ENCODE data around the gene NEGR1. TPM values are rescaled to one million over a fixed set of nuclear protein-coding genes. Genes with fewer than 3 reads are reported as not detected.

The NEGR1 gene
- total and polyA plus RNA-seq, 9 of the 15 experiments (the other 6 are each of a cell fraction or from before 2014, with no cell fraction given): not detected

GRCh38 chr1:71428029-71428428, 854.3 kb downstream of the NEGR1 start (continued):
- TF ChIP-seq UBTF (IDR thresholded peaks at IDR 0.05; ENCODE audit: borderline replicate concordance in 1 of 2, low read depth in 2 of 2, low read length in 2 of 2) (no peak), ZNF41 (CRISPR knock-in tag; conservative IDR thresholded peaks at IDR 0.05) (no peak), ZNF764 (CRISPR knock-in tag; IDR thresholded peaks at IDR 0.05; ENCODE audit: low read depth) (no peak), NCOR1 (IDR thresholded peaks at IDR 0.05) (no peak), TBL1XR1 (IDR thresholded peaks at IDR 0.05; ENCODE audit: low read length in 2 of 2) (no peak), GATAD2A (IDR thresholded peaks at IDR 0.05) (no peak)
- TF ChIP-seq, protein P1, sequence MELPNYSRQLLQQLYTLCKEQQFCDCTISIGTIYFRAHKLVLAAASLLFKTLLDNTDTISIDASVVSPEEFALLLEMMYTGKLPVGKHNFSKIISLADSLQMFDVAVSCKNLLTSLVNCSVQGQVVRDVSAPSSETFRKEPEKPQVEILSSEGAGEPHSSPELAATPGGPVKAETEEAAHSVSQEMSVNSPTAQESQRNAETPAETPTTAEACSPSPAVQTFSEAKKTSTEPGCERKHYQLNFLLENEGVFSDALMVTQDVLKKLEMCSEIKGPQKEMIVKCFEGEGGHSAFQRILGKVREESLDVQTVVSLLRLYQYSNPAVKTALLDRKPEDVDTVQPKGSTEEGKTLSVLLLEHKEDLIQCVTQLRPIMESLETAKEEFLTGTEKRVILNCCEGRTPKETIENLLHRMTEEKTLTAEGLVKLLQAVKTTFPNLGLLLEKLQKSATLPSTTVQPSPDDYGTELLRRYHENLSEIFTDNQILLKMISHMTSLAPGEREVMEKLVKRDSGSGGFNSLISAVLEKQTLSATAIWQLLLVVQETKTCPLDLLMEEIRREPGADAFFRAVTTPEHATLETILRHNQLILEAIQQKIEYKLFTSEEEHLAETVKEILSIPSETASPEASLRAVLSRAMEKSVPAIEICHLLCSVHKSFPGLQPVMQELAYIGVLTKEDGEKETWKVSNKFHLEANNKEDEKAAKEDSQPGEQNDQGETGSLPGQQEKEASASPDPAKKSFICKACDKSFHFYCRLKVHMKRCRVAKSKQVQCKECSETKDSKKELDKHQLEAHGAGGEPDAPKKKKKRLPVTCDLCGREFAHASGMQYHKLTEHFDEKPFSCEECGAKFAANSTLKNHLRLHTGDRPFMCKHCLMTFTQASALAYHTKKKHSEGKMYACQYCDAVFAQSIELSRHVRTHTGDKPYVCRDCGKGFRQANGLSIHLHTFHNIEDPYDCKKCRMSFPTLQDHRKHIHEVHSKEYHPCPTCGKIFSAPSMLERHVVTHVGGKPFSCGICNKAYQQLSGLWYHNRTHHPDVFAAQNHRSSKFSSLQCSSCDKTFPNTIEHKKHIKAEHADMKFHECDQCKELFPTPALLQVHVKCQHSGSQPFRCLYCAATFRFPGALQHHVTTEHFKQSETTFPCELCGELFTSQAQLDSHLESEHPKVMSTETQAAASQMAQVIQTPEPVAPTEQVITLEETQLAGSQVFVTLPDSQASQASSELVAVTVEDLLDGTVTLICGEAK (IDR thresholded peaks at IDR 0.05): no peak
- TF ChIP-seq, protein P1 (CRISPR knock-in tag; IDR thresholded peaks at IDR 0.05): no peak
- TF ChIP-seq, protein P2, sequence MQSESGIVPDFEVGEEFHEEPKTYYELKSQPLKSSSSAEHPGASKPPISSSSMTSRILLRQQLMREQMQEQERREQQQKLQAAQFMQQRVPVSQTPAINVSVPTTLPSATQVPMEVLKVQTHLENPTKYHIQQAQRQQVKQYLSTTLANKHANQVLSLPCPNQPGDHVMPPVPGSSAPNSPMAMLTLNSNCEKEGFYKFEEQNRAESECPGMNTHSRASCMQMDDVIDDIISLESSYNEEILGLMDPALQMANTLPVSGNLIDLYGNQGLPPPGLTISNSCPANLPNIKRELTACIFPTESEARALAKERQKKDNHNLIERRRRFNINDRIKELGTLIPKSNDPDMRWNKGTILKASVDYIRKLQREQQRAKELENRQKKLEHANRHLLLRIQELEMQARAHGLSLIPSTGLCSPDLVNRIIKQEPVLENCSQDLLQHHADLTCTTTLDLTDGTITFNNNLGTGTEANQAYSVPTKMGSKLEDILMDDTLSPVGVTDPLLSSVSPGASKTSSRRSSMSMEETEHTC (IDR thresholded peaks at IDR 0.05): no peak
